Measurements from ENCODE around the gene LCAT.
"Not testable (repeated sequence)": the region's sequence is repeated elsewhere in the genome, so short reads cannot be mapped to it uniquely, and the experiment has no call there.

Gene LCAT

DNA sequence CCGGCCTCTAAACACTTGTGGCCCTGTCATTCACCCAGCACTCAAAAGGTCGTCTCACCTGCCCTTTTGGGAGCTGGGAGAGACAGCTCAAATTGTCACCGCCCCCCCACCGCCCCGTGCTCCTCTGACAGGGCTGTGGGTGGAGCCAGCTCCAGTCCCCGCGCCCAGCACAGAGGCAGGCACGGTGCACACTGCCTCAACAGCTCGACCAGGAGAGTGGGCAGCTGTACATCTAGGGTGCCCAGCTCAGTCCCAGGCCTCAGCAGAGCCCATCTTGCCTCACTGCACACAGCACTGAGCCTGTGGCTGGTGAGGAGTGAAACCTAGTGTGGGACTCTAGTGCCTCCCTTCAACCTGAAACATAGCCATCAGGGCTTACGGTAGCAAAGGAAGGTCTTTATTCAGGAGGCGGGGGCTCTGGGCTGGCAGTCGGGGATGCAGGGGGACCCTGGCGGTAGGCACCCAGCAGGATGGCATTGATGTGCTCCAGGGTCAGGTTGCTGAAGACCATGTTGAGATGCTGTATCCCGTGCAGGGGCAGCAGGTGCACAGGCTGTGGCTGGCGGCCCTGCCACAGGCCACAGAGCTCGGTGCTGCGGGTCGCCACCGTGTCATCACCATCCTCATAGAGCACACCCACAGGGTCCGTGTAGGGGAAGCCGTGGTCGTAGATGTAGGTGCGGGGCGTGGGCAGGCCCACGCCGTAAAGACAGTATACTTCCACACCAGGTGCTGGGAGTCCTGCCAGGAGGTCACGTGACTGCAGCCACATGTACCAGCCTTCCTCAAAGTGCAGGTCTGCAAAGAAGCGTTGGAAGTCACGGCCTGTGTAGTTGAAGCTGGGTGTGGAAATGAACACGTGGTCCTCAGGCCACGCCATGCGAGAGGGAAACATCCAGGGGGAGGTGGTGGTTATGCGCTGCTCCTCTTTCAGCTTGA lies 4.1 kb downstream of the LCAT start:
- no peak for DNase-seq (ENCODE audit: low read depth)
- H3K4me3 ChIP-seq (ENCODE audit: low read depth, low read length), result no peak overlapping the region
- TF ChIP-seq, protein P1, sequence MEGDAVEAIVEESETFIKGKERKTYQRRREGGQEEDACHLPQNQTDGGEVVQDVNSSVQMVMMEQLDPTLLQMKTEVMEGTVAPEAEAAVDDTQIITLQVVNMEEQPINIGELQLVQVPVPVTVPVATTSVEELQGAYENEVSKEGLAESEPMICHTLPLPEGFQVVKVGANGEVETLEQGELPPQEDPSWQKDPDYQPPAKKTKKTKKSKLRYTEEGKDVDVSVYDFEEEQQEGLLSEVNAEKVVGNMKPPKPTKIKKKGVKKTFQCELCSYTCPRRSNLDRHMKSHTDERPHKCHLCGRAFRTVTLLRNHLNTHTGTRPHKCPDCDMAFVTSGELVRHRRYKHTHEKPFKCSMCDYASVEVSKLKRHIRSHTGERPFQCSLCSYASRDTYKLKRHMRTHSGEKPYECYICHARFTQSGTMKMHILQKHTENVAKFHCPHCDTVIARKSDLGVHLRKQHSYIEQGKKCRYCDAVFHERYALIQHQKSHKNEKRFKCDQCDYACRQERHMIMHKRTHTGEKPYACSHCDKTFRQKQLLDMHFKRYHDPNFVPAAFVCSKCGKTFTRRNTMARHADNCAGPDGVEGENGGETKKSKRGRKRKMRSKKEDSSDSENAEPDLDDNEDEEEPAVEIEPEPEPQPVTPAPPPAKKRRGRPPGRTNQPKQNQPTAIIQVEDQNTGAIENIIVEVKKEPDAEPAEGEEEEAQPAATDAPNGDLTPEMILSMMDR (conservative IDR thresholded peaks at IDR 0.05; ENCODE audit: low read depth, low read length), result no peak

GRCh38 chr16:67937713-67938112 lies 6.2 kb downstream of the LCAT start:
- H3K4me3 ChIP-seq (ENCODE audit: low read depth, low read length); DNase-seq (ENCODE audit: low read depth): not testable (repeated sequence)

GRCh38 chr16:67936880-67937605 lies 6.9 kb downstream of the LCAT start:
- TF ChIP-seq, protein P1 (conservative IDR thresholded peaks at IDR 0.05; ENCODE audit: low read depth, low read length), result no peak
- no peak for DNase-seq (ENCODE audit: low read depth)
- H3K4me3 ChIP-seq (ENCODE audit: low read depth, low read length), result peak overlapping the region; percentile 100

GRCh38 chr16:67936124-67936879 lies 7.6 kb downstream of the LCAT start, which contains the start of gene PSMB10:
TSS of gene PSMB10 (minus strand) at chr16:67936850. CDS start at chr16:67936749, 101 bp downstream.
- peak within 1 kb of the TSS; percentile 100 for H3K4me3 ChIP-seq (ENCODE audit: low read depth, low read length)
- TF ChIP-seq, protein P1 (conservative IDR thresholded peaks at IDR 0.05; ENCODE audit: low read depth, low read length), result peak; percentile 5
- DNase-seq (ENCODE audit: low read depth), result peak; percentile 83

GRCh38 chr16:67935402-67936123 lies 8.4 kb downstream of the LCAT start:
- peak overlapping the region; percentile 100 for H3K4me3 ChIP-seq (ENCODE audit: low read depth, low read length)
- peak; percentile 96 for DNase-seq (ENCODE audit: low read depth)
- TF ChIP-seq, protein P1 (conservative IDR thresholded peaks at IDR 0.05; ENCODE audit: low read depth, low read length), result no peak

GRCh38 chr16:67935101-67935401 lies 8.9 kb downstream of the LCAT start:
- H3K4me3 ChIP-seq (ENCODE audit: low read depth, low read length), result peak overlapping the region; percentile 100
- DNase-seq (ENCODE audit: low read depth), result no peak
- TF ChIP-seq, protein P1 (conservative IDR thresholded peaks at IDR 0.05; ENCODE audit: low read depth, low read length), result no peak
